Measurements from ENCODE around the gene ADAMTS10. TPM values are rescaled to one million over a fixed set of nuclear protein-coding genes. Genes with fewer than 3 reads are reported as not detected.

ADAMTS10 gene
- total RNA-seq, 2 donors from 2014 or later = 164 to 214 TPM

DNA sequence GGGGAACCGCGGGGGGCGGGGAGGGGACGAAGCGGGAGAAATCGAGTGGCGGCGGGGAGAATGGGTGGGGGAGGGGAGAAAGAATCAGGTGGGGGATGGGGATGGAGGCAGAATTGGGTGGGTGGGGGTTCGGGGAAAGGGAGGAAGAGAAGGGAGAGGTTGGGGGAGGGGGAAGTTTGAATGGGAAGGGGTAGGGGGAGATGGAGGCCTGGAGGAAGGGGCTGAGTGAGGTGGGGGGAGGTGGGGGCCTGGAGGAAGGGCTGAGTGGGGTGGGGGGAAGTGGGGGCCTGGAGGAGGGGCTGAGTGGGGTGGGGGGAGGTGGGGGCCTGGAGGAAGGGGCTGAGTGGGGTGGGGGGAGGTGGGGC is 403 bp upstream of the ADAMTS10 start:
- Histone ChIP-seq H3K27me3 (replicated peaks; ENCODE audit: insufficient read depth) (no peaks in the 10 kb centered on the region), H3K9me3 (no peaks in the 10 kb centered on the region), H3K36me3 (no peaks in the 10 kb centered on the region), H3K4me1 (ENCODE audit: control insufficient read depth in 1 of 2, low read depth in 2 of 2) (peaks cover 22 to 52% of the 10 kb centered on the region in 2 donors), H3K27ac (peak overlapping the region; percentile 71 to 90), H3K4me3 (peak overlapping the region; percentile 84)
- no peak for DNase-seq (ENCODE audit: low spot score)
- no peak for ATAC-seq (ENCODE audit: insufficient number of reproducible peaks, low FRiP score, low read depth)
- TF ChIP-seq CTCF (IDR thresholded peaks at IDR 0.05) = no peak

DNA sequence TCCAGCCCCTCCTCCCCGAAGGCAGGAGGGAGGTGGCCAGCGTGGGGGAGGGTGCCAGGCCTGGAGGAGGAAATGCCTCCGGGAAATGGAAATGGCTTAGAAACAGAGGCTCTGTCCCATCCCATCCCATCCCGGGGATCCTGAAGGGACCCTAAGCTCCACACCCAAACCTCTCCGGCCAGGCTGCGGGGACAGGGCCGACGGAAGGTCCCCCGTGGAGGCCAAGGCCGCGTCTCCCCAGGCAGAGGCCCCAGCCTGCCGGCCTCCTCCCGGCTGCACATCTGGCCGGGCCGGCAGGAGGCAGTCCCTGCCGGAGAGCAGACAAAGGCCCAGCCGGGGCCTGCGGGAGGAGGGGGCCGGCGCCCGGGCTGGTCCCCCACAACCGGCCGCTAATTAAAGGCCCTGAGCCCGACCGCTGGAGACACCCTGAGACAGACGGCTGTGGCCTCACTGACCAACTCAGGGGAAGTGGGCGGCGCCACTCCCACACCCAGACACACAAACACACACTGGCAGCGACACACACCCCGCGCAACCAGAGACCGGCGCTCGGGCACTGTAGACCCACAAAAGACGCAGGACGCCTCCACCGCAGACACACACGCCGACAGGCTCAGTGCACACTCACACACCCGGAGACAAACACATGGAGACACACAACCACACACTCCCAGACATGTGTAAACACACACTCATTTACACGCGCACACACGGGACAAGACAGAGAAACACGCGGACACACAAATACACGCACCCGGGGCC is 1.1 kb downstream of the ADAMTS10 start:
- ATAC-seq (ENCODE audit: insufficient number of reproducible peaks, low FRiP score, low read depth) = peak; percentile 41
- Histone ChIP-seq H3K27ac (peak overlapping the region; percentile 71 to 90), H3K36me3 (peaks cover 11% of the 10 kb centered on the region), H3K27me3 (replicated peaks; ENCODE audit: insufficient read depth) (no peaks in the 10 kb centered on the region), H3K4me3 (peak overlapping the region; percentile 84), H3K9me3 (no peaks in the 10 kb centered on the region), H3K4me1 (ENCODE audit: control insufficient read depth in 1 of 2, low read depth in 2 of 2) (peaks cover 22 to 43% of the 10 kb centered on the region in 2 donors)
- peak; percentile 38 for TF ChIP-seq CTCF (IDR thresholded peaks at IDR 0.05)
- peak; percentile 51 for DNase-seq (ENCODE audit: low spot score)

DNA sequence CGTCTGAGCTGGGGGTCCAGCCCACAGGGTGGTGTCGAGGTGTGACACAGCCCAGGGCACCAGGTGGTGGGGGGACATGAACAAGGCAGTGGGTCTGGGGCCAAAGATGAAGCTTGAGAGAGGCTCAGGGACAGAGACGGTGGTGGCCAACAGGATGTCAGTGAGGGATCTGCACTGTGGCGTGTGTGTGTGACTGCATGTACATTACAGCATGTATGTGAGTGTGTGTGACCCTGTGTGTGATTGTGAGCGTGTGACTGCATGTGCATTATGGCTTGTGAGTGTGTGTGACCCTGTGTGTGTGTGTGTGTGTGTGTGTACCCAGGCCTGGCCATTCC is 1.6 kb downstream of the ADAMTS10 start:
- peaks cover 22 to 43% of the 10 kb centered on the region in 2 donors for H3K4me1 ChIP-seq (ENCODE audit: control insufficient read depth in 1 of 2, low read depth in 2 of 2)
- peaks cover 12% of the 10 kb centered on the region for H3K36me3 ChIP-seq
- no peak for TF ChIP-seq CTCF (IDR thresholded peaks at IDR 0.05)
- H3K4me3 ChIP-seq = peak overlapping the region; percentile 84
- peak overlapping the region; percentile 71 to 90 for H3K27ac ChIP-seq
- H3K9me3 ChIP-seq = no peaks in the 10 kb centered on the region
- no peaks in the 10 kb centered on the region for H3K27me3 ChIP-seq (replicated peaks; ENCODE audit: insufficient read depth)
- DNase-seq (ENCODE audit: low spot score) = no peak
- no peak for ATAC-seq (ENCODE audit: insufficient number of reproducible peaks, low FRiP score, low read depth)

GRCh38 chr19:8607386-8607785 is 3.1 kb downstream of the ADAMTS10 start:
- ATAC-seq (ENCODE audit: insufficient number of reproducible peaks, low FRiP score, low read depth) = peak; percentile 40
- Histone ChIP-seq H3K4me1 (ENCODE audit: control insufficient read depth in 1 of 2, low read depth in 2 of 2) (peaks cover 22 to 43% of the 10 kb centered on the region in 2 donors), H3K9me3 (no peaks in the 10 kb centered on the region), H3K27ac (peak overlapping the region; percentile 71 to 90), H3K36me3 (peaks cover 18% of the 10 kb centered on the region), H3K27me3 (replicated peaks; ENCODE audit: insufficient read depth) (no peaks in the 10 kb centered on the region), H3K4me3 (peak overlapping the region; percentile 39)
- no peak for TF ChIP-seq CTCF (IDR thresholded peaks at IDR 0.05)
- peak; percentile 83 for DNase-seq (ENCODE audit: low spot score)

- Histone ChIP-seq H3K27ac (no peak overlapping the region), H3K4me3 (no peak overlapping the region), H3K4me1 (ENCODE audit: control insufficient read depth in 1 of 2, low read depth in 2 of 2) (peaks cover 17 to 37% of the 10 kb centered on the region in 2 donors), H3K9me3 (no peaks in the 10 kb centered on the region), H3K27me3 (replicated peaks; ENCODE audit: insufficient read depth) (no peaks in the 10 kb centered on the region), H3K36me3 (peaks cover 25% of the 10 kb centered on the region)
- no peak for ATAC-seq (ENCODE audit: insufficient number of reproducible peaks, low FRiP score, low read depth)
- no peak for TF ChIP-seq CTCF (IDR thresholded peaks at IDR 0.05)
- DNase-seq (ENCODE audit: low spot score) = no peak
These were observed 5.0 kb downstream of the ADAMTS10 start for GRCh38 chr19:8605514-8605913.

Measured in thoracic aorta (tissue), 2 donors.